Measurements from ENCODE around the gene CDK9.

CDK9 gene

GRCh38 chr9:127803507-127804352, 17.9 kb downstream of the CDK9 start:
- DNase-seq (ENCODE audit: low read depth in 2 of 2) = no peak

- no peak for DNase-seq (ENCODE audit: low read depth in 2 of 2)
Measured at GRCh38 chr9:127805620-127806019, 19.8 kb downstream of the CDK9 start.

DNA sequence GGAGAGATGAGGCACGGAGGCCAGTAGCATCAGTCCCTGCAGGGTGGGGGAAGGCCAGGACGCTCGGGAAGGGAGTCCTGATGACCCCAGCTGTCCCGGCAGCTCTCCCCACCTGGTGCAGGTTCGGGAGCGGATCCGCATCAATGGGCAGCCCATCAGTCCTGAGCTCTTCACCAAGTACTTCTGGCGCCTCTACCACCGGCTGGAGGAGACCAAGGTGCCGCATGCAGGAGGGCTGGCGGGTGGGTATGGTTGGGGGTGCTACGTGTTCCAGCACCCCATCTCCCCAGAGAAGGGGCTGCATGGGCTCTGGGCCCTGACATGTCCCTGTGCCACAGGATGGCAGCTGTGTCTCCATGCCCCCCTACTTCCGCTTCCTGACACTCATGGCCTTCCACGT, 21.0 kb downstream of the CDK9 start:
- DNase-seq (ENCODE audit: low read depth in 2 of 2) = no peak

GRCh38 chr9:127808347-127809001, 22.6 kb downstream of the CDK9 start:
- no peak for DNase-seq (ENCODE audit: low read depth in 2 of 2)

DNA sequence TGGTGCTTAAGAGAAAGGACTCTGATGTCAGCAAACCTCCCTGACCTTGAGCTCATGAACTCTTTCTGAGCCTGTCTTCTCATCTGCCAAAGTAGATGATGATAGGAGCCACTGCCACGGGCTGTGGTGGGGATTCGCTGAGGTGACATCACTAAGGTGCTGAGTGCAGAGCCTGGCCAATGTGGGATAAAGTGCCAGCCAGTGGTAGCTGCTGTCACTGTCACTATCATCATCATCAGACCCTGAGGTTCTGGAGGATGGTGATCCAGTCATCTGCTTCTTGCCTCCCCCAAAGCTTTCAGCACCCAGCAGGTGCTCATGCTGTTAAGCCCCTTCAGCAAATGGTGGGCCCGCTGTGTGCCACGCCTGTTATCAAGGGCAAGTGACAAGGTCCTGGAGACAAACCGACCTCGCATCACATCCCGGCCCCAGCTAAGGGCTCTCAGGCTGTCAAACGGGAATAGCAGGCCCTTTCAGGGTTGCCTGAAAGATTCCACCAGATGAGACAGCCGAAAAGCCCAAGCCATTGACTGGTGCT, 23.2 kb downstream of the CDK9 start:
- DNase-seq (ENCODE audit: low read depth in 2 of 2) = no peak

DNA sequence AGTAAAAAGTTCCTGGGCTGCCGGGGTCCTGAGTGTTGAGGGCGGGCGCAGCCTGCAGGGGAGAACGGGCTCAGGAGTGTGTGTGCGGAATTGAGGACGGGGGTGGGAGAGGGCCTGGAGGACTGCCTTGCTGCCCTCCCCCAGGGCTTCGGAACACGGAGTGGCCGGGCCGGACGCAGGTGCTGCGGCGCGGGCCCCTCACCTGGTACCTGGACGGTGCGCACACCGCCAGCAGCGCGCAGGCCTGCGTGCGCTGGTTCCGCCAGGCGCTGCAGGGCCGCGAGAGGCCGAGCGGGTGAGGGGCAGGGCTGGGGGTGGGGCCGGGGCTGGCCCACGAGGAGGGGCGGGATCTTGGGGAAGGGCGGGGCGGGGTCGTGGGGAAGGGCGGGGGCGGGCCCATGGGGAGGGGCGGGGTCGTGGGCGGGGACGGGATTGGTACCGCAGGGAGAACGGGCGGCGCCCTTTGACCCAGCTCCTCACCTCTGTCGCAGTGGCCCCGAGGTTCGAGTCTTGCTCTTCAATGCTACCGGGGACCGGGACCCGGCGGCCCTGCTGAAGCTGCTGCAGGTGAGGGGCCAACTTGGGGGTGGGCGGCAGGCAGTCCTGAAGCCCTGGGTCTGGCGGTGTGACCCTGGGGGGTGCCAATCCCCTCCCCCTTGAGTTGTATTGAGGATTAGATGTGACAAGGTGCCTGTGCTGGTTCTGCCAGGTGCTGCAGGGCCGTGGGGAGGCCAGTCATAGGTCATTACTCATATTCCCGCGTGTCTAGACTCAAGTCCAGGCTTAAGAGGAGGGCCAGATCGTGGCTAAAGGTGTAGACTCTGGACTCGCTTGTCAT, 23.9 kb downstream of the CDK9 start:
- DNase-seq (ENCODE audit: low read depth in 2 of 2) = no peak

DNA sequence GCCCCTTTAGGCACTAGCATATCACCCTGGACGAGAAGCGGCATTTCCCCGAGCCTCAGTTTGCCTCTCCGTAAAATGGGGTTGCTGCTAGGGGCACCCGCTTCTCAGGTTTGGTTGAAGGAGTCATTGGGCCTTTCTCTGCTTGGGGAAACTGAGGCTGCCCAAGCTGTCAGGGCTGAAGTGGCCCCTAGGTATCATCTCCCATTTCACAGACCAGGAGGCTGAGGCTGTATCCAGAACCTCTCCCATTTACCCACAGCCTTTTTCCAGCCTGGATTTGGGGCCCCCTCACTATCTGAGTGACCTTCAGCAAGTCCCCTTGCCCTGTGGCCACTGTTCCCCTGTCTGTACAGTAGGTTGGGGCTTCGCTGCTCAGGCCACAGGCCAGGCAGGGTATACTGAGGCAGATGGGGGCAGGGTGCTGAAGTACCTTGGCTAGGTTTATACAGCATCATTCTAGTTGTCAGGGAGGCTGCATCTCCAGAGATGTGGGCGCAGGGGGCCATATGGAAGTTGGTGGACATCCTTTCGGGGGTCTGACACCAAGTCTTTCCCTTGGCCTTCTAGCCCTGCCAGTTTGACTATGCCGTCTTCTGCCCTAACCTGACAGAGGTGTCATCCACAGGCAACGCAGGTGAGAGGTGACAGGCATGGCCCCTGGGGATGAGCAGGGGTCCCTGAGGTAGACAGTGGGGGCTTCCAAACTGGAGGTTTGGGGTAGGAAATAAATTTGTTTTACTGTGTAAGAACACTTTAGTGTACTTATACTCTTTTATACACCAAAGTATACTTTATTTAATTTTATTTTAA, 24.7 kb downstream of the CDK9 start:
- no peak for DNase-seq (ENCODE audit: low read depth in 2 of 2)

GRCh38 chr9:127812011-127812410, 26.2 kb downstream of the CDK9 start:
- no peak for DNase-seq (ENCODE audit: low read depth in 2 of 2)

GRCh38 chr9:127812936-127813675, 27.3 kb downstream of the CDK9 start:
- no peak for DNase-seq (ENCODE audit: low read depth in 2 of 2)

DNA sequence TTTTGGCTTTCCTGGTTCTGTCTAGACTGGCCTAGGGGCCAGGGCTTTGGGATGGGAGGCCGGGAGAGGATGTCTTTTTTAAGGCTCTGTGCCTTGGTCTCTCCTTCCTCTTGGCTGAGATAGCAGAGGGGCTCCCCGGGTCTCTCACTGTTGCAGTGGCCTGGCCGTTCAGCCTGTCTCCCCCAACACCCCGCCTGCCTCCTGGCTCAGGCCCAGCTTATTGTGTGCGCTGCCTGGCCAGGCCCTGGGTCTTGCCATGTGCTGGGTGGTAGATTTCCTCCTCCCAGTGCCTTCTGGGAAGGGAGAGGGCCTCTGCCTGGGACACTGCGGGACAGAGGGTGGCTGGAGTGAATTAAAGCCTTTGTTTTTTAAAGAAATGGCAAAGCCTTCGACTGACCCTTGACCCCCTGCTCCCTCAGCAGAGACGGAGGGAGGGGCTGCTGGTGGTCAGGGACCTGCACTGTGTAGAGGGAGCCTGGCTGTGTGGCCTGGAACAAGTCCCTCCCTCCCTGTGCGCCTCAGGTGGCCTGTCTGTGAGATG, 27.9 kb downstream of the CDK9 start:
- no peak for DNase-seq (ENCODE audit: low read depth in 2 of 2)

DNA sequence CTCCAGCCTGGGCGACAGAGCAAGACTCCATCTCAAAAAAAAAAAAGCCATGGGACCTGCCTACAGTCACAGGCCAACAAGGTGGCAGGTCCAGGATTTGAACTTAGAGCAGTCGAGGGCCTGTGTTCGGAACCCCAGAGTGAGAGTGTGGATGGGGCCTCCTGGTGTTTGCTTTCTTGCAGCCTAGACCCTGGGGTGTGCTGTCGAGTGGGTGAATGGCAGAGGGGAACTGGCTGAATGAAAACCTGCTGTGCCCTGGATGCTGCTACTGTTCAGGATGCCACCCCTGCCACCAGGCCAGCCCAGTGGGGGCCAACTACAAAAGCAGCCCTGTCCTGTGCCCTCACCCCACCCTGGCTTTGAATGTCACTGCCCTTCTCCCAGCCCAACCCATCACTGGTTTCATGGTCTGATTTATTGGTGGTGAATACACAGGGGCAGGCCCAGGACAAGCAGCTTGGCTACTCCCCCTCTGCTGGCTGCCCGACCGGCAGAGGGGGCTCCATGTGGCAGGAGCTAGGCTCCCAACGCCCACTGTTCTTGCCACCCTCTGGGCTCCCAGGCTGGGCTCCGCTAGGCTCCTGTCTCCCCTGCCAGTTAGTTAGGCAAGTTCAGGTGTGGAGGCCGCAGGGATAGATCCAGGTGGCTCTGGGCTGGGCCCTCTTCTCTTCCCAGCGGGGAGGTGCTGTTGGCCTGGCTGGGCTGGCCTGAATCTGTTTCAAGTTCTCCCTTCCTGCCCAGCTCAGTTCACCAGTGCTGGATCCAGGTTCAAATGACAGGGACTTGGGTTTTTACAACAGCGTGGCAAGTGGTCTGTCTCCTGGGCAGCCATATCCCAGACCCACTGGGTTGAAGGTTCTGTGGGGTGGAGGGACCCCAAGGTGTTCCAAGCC, 29.0 kb downstream of the CDK9 start:
- DNase-seq (ENCODE audit: low read depth in 2 of 2) = no peak

- no peak for DNase-seq (ENCODE audit: low read depth in 2 of 2)
Measured at GRCh38 chr9:127815512-127816361, 29.9 kb downstream of the CDK9 start.

GRCh38 chr9:127816362-127816725, 30.5 kb downstream of the CDK9 start:
- no peak for DNase-seq (ENCODE audit: low read depth in 2 of 2)

GRCh38 chr9:127816728-127817127, 30.9 kb downstream of the CDK9 start:
- no peak for DNase-seq (ENCODE audit: low read depth in 2 of 2)

DNA sequence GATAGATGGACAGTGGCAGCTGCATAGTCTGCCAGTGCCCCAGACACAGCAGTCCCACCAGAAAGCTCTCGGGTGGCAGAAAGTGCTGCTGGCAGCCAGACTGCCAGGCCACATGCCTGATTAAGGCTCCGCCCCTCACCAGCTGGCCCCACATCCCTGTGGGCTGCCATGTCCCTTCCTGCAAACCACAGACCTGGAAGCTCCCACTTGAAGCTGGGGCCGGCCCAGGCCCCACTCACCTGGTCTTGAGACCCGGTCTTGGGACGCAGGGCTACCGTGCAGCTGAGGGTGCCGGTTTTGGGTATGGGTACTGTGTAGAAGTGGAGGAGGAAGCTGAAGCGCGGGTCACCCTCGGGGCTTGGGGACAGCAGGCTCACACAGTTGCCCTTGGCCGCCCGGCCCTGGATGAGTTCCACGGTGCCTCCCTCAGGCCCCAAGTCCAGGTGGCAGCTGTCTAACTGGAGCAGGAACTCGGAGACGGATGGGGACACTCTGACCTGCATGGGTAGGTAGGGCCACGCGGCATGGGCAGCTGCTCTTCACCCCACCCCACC, 32.1 kb downstream of the CDK9 start:
- no peak for DNase-seq (ENCODE audit: low read depth in 2 of 2)

- no peak for DNase-seq (ENCODE audit: low read depth in 2 of 2)
Measured at GRCh38 chr9:127818574-127818973, 32.7 kb downstream of the CDK9 start.

- no peak for DNase-seq (ENCODE audit: low read depth in 2 of 2)
Measured at GRCh38 chr9:127822108-127822507, 36.3 kb downstream of the CDK9 start.

All from stimulated activated CD8-positive, alpha-beta memory T cell treated with anti-CD3 and anti-CD28 coated beads, Interleukin-15, amount 100 ng/mL, for 48 hours (primary cell).